Type B pancreatic cell (in vitro differentiated cells): ENCODE data around the gene A4GALT. TPM values are rescaled to one million over a fixed set of nuclear protein-coding genes. Genes with fewer than 3 reads are reported as not detected.
A peak's percentile ranks its signal among the peaks of the same experiment; 100 is the strongest.

Experiments
- DNase-seq: peaks from one replicate; pipeline ENCODE4 v3.0.0; 2021; ENCODE audit warnings: mixed read lengths; ENCODE audit not compliant: unreplicated experiment; ENCODE audit errors: extremely low spot score
- H3K27ac Mint-ChIP-seq: 2 replicates; pipeline ENCODE4 v1.8.0; 2021; ENCODE audit warnings: mild to moderate bottlenecking, mixed read lengths
- H3K27me3 Mint-ChIP-seq: 2 replicates; pipeline ENCODE4 v1.8.0; 2021; ENCODE audit warnings: mixed read lengths
- H3K36me3 Mint-ChIP-seq: 2 replicates; pipeline ENCODE4 v1.8.0; 2021; ENCODE audit warnings: mixed read lengths
- H3K4me1 Mint-ChIP-seq: one replicate; pipeline ENCODE4 v1.8.0; 2021; ENCODE audit warnings: mixed read lengths; ENCODE audit not compliant: unreplicated experiment
- H3K4me3 Mint-ChIP-seq: 2 replicates; pipeline ENCODE4 v1.8.0; 2021; ENCODE audit warnings: mild to moderate bottlenecking, mixed read lengths
- H3K9me3 Mint-ChIP-seq: 2 replicates; pipeline ENCODE4 v1.8.0; 2021; ENCODE audit warnings: mixed read lengths
- CTCF ChIP-seq: fragments of 200-600 bp; sonication (generic); conservative IDR thresholded peaks from 2 replicates; pipeline ENCODE4 v1.5.0; 2021; ENCODE audit warnings: antibody characterized with exemption, mild to moderate bottlenecking
- total RNA-seq: library from RNA; stranded (reverse); gene quantifications from 2 replicates; pipeline ENCODE4 v1.2.1, GENCODE V29; 2021; ENCODE audit warnings: low replicate concordance

A4GALT gene
- total RNA-seq, 1 donor from 2014 or later = 20.2 TPM

- Mint-ChIP-seq H3K4me3 (no peak overlapping the region), H3K27me3 (no peaks in the 10 kb centered on the region), H3K36me3 (no peaks in the 10 kb centered on the region), H3K9me3 (no peaks in the 10 kb centered on the region), H3K4me1 (peaks cover 9% of the 10 kb centered on the region), H3K27ac (peak overlapping the region; percentile 29)
- no peak for TF ChIP-seq CTCF
- DNase-seq = no peak
Measured at GRCh38 chr22:42699281-42699975, 21.2 kb downstream of the A4GALT start.

GRCh38 chr22:42697542-42698013 lies 23.1 kb downstream of the A4GALT start:
- Mint-ChIP-seq H3K27ac (no peak overlapping the region), H3K27me3 (no peaks in the 10 kb centered on the region), H3K36me3 (no peaks in the 10 kb centered on the region), H3K9me3 (no peaks in the 10 kb centered on the region), H3K4me1 (peaks cover 9% of the 10 kb centered on the region), H3K4me3 (no peak overlapping the region)
- no peak for TF ChIP-seq CTCF
- DNase-seq = no peak

GRCh38 chr22:42696331-42696967 lies 24.2 kb downstream of the A4GALT start:
- no peaks in the 10 kb centered on the region for H3K9me3 Mint-ChIP-seq
- H3K4me3 Mint-ChIP-seq = no peak overlapping the region
- TF ChIP-seq CTCF = no peak
- H3K4me1 Mint-ChIP-seq = peaks cover 9% of the 10 kb centered on the region
- no peaks in the 10 kb centered on the region for H3K27me3 Mint-ChIP-seq
- H3K27ac Mint-ChIP-seq = no peak overlapping the region
- no peaks in the 10 kb centered on the region for H3K36me3 Mint-ChIP-seq
- DNase-seq = no peak

GRCh38 chr22:42695294-42695693 lies 25.4 kb downstream of the A4GALT start:
- Mint-ChIP-seq H3K4me1 (peaks cover 9% of the 10 kb centered on the region), H3K27ac (no peak overlapping the region), H3K27me3 (no peaks in the 10 kb centered on the region), H3K4me3 (no peak overlapping the region), H3K36me3 (no peaks in the 10 kb centered on the region), H3K9me3 (no peaks in the 10 kb centered on the region)
- no peak for TF ChIP-seq CTCF
- no peak for DNase-seq

- no peaks in the 10 kb centered on the region for H3K36me3 Mint-ChIP-seq
- H3K9me3 Mint-ChIP-seq = no peaks in the 10 kb centered on the region
- no peaks in the 10 kb centered on the region for H3K27me3 Mint-ChIP-seq
- H3K27ac Mint-ChIP-seq = no peak overlapping the region
- peaks cover 4% of the 10 kb centered on the region for H3K4me1 Mint-ChIP-seq
- no peak overlapping the region for H3K4me3 Mint-ChIP-seq
- TF ChIP-seq CTCF = no peak
- no peak for DNase-seq
Measured at GRCh38 chr22:42693763-42694683, 26.6 kb downstream of the A4GALT start.
